Esophagus muscularis mucosa (tissue), 4 donors: ENCODE measurements around the gene KREMEN1.
"Not testable (repeated sequence)": the region's sequence is repeated elsewhere in the genome, so short reads cannot be mapped to it uniquely, and the experiment has no call there.

Source experiments
- EP300 ChIP-seq: sonication (generic); formaldehyde crosslinking; IDR thresholded peaks from one replicate; pipeline ENCODE4 v1.6.1; 2017; ENCODE audit warnings: antibody characterized with exemption
- POLR2A ChIP-seq: fragments of 450-650 bp; IDR thresholded peaks from one replicate; pipeline ENCODE4 v1.6.1; 2017; ENCODE audit warnings: antibody characterized with exemption, moderate library complexity, mild to moderate bottlenecking, low read depth
- TF ChIP-seq, protein P1 (sequence below), 3 experiments: fragments of 200-600 bp in 2 of 3; fragments of 450-650 bp in 1 of 3; sonication (generic) in 2 of 3; IDR thresholded peaks; one replicate each; pipeline ENCODE4 v1.5.1; 2017 to 2019; ENCODE audit warnings: antibody characterized with exemption in 3 of 3, mild to moderate bottlenecking in 2 of 3, moderate library complexity in 1 of 3

GRCh38 chr22:29120098-29120912 is 47.5 kb downstream of the KREMEN1 start:
- TF ChIP-seq, protein P1, sequence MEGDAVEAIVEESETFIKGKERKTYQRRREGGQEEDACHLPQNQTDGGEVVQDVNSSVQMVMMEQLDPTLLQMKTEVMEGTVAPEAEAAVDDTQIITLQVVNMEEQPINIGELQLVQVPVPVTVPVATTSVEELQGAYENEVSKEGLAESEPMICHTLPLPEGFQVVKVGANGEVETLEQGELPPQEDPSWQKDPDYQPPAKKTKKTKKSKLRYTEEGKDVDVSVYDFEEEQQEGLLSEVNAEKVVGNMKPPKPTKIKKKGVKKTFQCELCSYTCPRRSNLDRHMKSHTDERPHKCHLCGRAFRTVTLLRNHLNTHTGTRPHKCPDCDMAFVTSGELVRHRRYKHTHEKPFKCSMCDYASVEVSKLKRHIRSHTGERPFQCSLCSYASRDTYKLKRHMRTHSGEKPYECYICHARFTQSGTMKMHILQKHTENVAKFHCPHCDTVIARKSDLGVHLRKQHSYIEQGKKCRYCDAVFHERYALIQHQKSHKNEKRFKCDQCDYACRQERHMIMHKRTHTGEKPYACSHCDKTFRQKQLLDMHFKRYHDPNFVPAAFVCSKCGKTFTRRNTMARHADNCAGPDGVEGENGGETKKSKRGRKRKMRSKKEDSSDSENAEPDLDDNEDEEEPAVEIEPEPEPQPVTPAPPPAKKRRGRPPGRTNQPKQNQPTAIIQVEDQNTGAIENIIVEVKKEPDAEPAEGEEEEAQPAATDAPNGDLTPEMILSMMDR (IDR thresholded peaks at IDR 0.05): not testable (repeated sequence)
- TF ChIP-seq POLR2A, EP300: not testable (repeated sequence)
